Activated naive CD4-positive, alpha-beta T cell treated with anti-CD3 and anti-CD28 coated beads, Interleukin-2, amount 10 ng/mL, durations not matched to agents 7 days and 5 days (primary cell): ENCODE measurements around the gene GNB5.
"Not testable (repeated sequence)": the region's sequence is repeated elsewhere in the genome, so short reads cannot be mapped to it uniquely, and the experiment has no call there.

Experiments used
- CTCF ChIA-PET: fragments of 350-600 bp; sonication (Branson Sonifier 250); formaldehyde crosslinking; loops from one replicate; lab custom pipeline; 2021; ENCODE audit warnings: antibody characterized with exemption; lab: Charles Lee
- DNase-seq: peaks from one replicate; pipeline ENCODE4 v3.0.0-alpha.2; 2020
- H3K27ac Mint-ChIP-seq: one replicate; pipeline ENCODE4 v1.8.0; 2021; ENCODE audit warnings: mild to moderate bottlenecking, moderate library complexity, mixed read lengths
- H3K27me3 Mint-ChIP-seq: one replicate; pipeline ENCODE4 v1.8.0; 2021; ENCODE audit warnings: mild to moderate bottlenecking, mixed read lengths
- H3K36me3 Mint-ChIP-seq: one replicate; pipeline ENCODE4 v1.8.0; 2021; ENCODE audit warnings: mixed read lengths
- H3K4me1 Mint-ChIP-seq: one replicate; pipeline ENCODE4 v1.8.0; 2021; ENCODE audit warnings: mixed read lengths
- H3K4me3 Mint-ChIP-seq: one replicate; pipeline ENCODE4 v1.8.0; 2021; ENCODE audit warnings: mild to moderate bottlenecking, moderate library complexity, mixed read lengths
- H3K9me3 Mint-ChIP-seq: one replicate; pipeline ENCODE4 v1.8.0; 2021; ENCODE audit warnings: mixed read lengths

GNB5 gene

GRCh38 chr15:52171807-52172206 lies 19.4 kb downstream of the GNB5 start:
- Mint-ChIP-seq H3K27me3 (no peaks in the 10 kb centered on the region), H3K36me3 (peaks cover 15% of the 10 kb centered on the region), H3K4me1 (peaks cover 30% of the 10 kb centered on the region), H3K9me3 (no peaks in the 10 kb centered on the region), H3K4me3 (no peak overlapping the region), H3K27ac (no peak overlapping the region)
- no peak for DNase-seq
- CTCF ChIA-PET: interaction anchor here (0.8 to 1.6 kb wide), 6 partner anchors 31 to 259 kb away, joined by 3 to 5 read pairs (median 4); no protein-coding TSS in a partner anchor

- H3K4me3 Mint-ChIP-seq: no peak overlapping the region
- H3K27me3 Mint-ChIP-seq: no peaks in the 10 kb centered on the region
- peak; percentile 34 for DNase-seq
- CTCF ChIA-PET: interaction anchor here (0.8 to 1.6 kb wide), 8 partner anchors 13 to 258 kb away, joined by 3 to 7 read pairs (median 4); no protein-coding TSS in a partner anchor
- peaks cover 26% of the 10 kb centered on the region for H3K4me1 Mint-ChIP-seq
- H3K9me3 Mint-ChIP-seq: no peaks in the 10 kb centered on the region
- H3K36me3 Mint-ChIP-seq: peaks cover 11% of the 10 kb centered on the region
- H3K27ac Mint-ChIP-seq: no peak overlapping the region
Observed at GRCh38 chr15:52171386-52171785, 19.8 kb downstream of the GNB5 start.

DNA sequence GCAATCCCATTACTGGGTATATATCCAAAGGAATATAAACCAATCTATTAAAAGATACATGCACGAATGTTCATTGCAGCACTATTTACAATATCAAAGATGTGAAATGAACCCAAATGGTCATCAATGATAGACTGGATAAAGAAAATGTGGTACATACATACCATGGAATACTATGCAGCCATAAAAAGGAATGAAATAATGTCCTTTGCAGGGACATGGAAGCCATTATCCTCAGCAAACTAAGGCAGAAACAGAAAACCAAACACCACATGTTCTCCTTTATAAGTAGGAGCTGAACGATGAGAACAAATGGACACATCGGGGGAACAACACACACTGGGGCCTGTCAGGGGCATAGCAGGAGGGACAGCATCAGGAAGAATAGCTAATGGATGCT lies 21.0 kb downstream of the GNB5 start:
- not testable (repeated sequence) for H3K27ac Mint-ChIP-seq, H3K36me3 Mint-ChIP-seq, DNase-seq, H3K9me3 Mint-ChIP-seq, H3K27me3 Mint-ChIP-seq, H3K4me3 Mint-ChIP-seq
- peaks cover 26% of the 10 kb centered on the region for H3K4me1 Mint-ChIP-seq
- CTCF ChIA-PET: interaction anchor here (1.4 to 1.6 kb wide), 3 partner anchors 31 to 57 kb away, joined by 3 to 7 read pairs (median 4); no protein-coding TSS in a partner anchor

DNA sequence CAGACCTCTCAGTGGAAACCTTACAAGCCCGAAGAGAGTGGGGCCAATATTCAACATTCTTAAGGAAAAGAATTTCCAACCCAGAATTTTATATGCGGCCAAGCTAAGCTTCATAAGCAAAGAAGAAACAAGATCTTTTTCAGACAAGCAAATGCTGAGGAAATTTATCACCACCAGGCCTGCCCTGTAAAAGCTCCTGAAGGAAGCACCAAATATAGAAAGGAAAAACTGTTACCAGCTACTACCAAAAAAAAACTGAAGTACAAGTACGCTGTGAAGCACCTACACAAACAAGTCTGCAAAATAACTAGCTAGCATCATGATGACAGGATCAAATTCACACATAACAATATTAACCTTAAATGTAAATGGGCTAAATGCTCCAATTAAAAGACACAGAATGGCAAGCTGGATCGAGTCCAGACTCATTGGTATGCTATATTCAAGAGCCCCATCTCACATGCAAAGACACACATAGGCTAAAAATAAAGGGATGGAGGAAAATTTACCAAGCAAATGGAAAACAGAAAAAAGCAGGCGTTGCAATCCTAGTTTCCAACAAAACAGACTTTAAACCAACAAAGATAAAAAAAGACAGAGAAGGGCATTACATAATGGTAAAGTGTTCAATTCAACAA lies 25.6 kb downstream of the GNB5 start:
- not testable (repeated sequence) for H3K27ac Mint-ChIP-seq, H3K9me3 Mint-ChIP-seq, H3K27me3 Mint-ChIP-seq, DNase-seq, H3K4me3 Mint-ChIP-seq
- CTCF ChIA-PET: interaction anchor here (1.2 to 3.4 kb wide), 4 partner anchors 12 to 62 kb away, joined by 3 to 13 read pairs (median 4); no protein-coding TSS in a partner anchor
- H3K36me3 Mint-ChIP-seq: peaks cover 21% of the 10 kb centered on the region
- H3K4me1 Mint-ChIP-seq: peaks cover 20% of the 10 kb centered on the region

DNA sequence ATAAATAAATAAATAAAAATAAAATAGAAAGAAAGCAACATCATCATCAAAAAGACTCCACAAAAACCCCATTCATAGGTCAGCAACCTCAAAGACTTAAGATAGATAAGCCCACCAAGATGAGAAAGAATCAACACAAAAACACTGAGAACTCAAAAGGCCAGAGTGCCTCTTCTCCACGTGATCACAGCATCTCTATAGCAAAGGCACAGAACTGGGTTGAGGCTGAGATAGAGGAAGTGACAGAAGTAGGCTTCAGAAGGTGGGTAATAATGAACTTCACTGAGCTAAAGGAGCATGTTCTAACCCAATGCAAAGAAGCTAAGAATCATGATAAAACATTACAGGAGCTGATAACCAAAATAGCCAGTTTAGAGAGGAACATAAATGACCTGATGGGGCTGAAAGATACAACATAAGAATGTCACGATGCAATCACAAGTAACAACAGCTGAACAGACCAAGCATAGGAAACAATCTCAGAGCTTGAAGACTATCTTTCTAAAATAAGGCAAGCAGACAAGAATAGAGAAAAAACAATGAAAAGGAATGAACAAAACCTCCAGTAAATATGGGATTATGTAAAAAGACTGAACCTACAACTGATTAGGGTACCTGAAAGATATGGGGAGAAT lies 26.4 kb downstream of the GNB5 start:
- Mint-ChIP-seq H3K27me3 (no peaks in the 10 kb centered on the region), H3K27ac (no peak overlapping the region), H3K36me3 (peaks cover 19% of the 10 kb centered on the region), H3K4me1 (peaks cover 13% of the 10 kb centered on the region), H3K9me3 (no peaks in the 10 kb centered on the region), H3K4me3 (no peak overlapping the region)
- DNase-seq: no peak
- CTCF ChIA-PET: interaction anchor here (1.2 to 3.4 kb wide), 5 partner anchors 11 to 63 kb away, joined by 3 to 13 read pairs (median 5); no protein-coding TSS in a partner anchor

DNA sequence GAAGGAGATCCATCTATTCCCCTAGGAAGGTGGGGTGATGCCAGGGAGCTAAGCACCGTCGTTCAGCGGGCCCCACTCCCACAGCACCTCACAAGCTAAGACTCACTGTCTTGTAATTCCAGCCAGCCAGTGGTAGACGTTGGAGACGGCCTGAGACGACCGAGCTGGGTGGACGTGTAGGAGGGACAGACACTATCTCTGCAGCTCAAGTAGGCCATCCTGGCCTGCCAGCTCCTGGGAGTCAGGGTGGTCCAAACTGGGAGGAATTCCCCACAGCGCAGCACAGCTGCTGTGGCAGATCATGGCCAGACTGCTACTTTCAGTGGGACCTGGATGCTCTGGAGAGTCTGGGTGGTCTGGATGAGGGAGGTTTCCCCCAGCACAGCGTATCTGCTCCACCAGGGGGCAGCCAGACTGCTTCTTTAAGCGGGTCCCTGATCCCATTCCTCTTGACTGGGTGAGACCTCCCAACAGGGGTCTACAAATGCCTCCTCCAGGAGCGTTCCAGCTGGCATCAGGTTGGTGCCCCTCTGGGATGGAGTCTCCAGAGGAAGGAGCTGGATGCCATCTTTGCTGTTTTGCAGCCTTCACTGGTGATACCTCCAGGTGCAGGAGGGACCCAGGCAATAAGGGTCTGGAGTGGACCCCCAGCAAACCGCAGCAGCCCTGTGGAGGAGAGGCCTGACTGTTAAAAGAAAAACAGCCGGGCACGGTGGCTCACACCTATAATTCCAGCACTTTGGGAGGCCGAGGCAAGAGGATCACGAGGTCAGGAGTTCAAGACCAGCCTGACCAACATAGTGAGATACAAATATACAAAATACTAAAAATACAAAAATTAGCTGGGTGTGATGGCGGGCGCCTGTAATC lies 27.6 kb downstream of the GNB5 start:
- H3K27ac Mint-ChIP-seq: no peak overlapping the region
- no peak overlapping the region for H3K4me3 Mint-ChIP-seq
- peaks cover 10% of the 10 kb centered on the region for H3K4me1 Mint-ChIP-seq
- DNase-seq: peak; percentile 33
- peaks cover 23% of the 10 kb centered on the region for H3K36me3 Mint-ChIP-seq
- no peaks in the 10 kb centered on the region for H3K9me3 Mint-ChIP-seq
- CTCF ChIA-PET: interaction anchor here (1.2 to 3.4 kb wide), 6 partner anchors 10 to 62 kb away, joined by 3 to 13 read pairs (median 4); no protein-coding TSS in a partner anchor
- no peaks in the 10 kb centered on the region for H3K27me3 Mint-ChIP-seq

GRCh38 chr15:52162876-52163275 lies 28.3 kb downstream of the GNB5 start:
- Mint-ChIP-seq H3K4me1 (peaks cover 10% of the 10 kb centered on the region), H3K9me3 (no peaks in the 10 kb centered on the region), H3K4me3 (no peak overlapping the region), H3K36me3 (peaks cover 23% of the 10 kb centered on the region), H3K27ac (no peak overlapping the region), H3K27me3 (no peaks in the 10 kb centered on the region)
- no peak for DNase-seq
- CTCF ChIA-PET: interaction anchor here (1.2 to 3.4 kb wide), 5 partner anchors 11 to 58 kb away, joined by 4 to 13 read pairs (median 5); no protein-coding TSS in a partner anchor

DNA sequence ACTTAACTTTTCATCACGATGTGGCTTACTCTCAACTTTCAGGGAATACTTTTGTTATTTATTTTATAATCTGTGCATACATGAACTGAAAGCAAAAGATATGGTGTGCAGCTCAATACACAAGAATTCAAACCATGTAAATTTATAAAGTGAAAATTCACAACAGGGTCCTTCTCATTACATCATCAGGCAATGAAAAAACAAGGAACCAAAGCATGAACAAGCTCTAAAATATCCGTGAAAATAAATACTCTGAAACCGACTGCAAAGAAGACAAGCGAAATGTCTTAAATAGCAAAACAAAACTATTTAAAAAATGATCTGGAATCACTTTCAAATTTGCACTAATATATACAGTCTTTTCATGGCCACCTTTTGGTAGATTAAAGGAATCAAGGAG lies 28.9 kb downstream of the GNB5 start:
- H3K27me3 Mint-ChIP-seq: no peaks in the 10 kb centered on the region
- H3K4me3 Mint-ChIP-seq: no peak overlapping the region
- H3K27ac Mint-ChIP-seq: no peak overlapping the region
- DNase-seq: no peak
- H3K9me3 Mint-ChIP-seq: no peaks in the 10 kb centered on the region
- H3K36me3 Mint-ChIP-seq: peaks cover 23% of the 10 kb centered on the region
- CTCF ChIA-PET: interaction anchor here (1.2 to 2.1 kb wide), 2 partner anchors 17 to 59 kb away, joined by 4 to 6 read pairs; no protein-coding TSS in a partner anchor
- H3K4me1 Mint-ChIP-seq: peaks cover 10% of the 10 kb centered on the region

DNA sequence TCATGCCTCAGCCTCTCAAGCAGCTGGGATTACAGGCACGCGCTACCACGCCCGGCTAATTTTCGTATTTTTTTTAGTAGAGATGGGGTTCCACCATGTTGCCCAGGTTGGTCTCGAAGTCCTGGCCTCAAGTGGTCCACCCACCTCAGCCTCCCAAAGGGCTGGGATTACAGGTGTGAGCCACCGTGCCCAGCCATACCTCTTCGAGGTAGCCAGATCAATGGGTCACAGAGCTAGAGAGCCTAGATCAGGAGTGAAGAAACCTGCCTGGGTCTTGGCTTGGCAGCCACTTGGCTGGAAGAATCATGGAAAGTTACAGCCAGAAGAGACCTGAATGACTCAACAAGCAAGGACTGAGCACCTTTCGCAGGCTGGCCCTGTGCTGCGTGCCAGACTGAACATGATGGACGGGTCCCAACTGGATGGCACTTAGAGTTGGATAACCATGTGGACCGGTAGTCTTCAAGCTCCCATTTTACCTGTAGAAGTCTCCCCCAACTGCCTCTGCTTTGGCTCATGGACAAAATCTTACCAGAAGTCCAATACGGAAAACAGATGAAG lies 29.7 kb downstream of the GNB5 start:
- CTCF ChIA-PET: interaction anchor here (2.1 kb wide), 1 partner anchor 17 kb away, joined by 6 read pairs; no protein-coding TSS in a partner anchor

GRCh38 chr15:52159645-52160044 lies 31.5 kb downstream of the GNB5 start:
- Mint-ChIP-seq H3K27me3 (no peaks in the 10 kb centered on the region), H3K27ac (no peak overlapping the region), H3K9me3 (no peaks in the 10 kb centered on the region), H3K4me3 (no peak overlapping the region), H3K4me1 (peaks cover 2% of the 10 kb centered on the region), H3K36me3 (peaks cover 23% of the 10 kb centered on the region)
- DNase-seq: no peak
- CTCF ChIA-PET: no interaction called here

More for the DNA sequence above, 29.7 kb downstream of the GNB5 start:
- no peak overlapping the region for H3K4me3 Mint-ChIP-seq
- H3K9me3 Mint-ChIP-seq: no peaks in the 10 kb centered on the region
- no peak for DNase-seq
- H3K27ac Mint-ChIP-seq: no peak overlapping the region
- peaks cover 23% of the 10 kb centered on the region for H3K36me3 Mint-ChIP-seq
- no peaks in the 10 kb centered on the region for H3K27me3 Mint-ChIP-seq
- H3K4me1 Mint-ChIP-seq: peaks cover 8% of the 10 kb centered on the region

DNA sequence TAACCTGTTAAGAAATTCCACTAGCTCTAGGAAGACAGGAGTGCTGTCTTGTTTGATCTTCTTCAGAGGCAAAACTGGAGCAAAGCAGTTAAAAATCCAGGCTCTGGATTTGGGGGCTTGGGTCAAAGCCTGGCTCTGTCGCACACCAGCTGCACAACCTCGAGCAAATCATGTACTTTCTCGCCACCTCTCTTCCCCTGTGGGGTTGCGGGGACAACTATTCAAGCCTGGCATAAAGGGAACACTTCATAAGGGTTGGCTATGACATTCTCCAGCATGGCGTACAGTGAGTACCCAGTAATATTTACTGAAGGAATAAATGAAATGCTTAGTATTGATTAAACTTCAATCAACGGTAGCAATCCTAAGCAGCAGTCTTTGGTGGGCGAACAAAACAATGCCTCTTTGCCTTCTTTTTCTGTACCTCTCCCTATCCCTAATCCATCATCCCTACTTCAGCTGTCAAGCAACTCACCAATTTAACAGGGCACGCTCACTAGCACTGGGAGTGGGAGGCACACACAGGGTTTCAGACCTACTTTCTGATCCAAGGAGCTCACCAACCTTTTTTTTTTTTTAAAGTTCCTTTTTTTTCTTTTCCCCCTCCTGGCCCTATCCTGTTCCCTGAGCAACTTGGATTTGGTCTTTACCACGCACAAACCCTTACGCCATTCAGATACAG lies 33.0 kb downstream of the GNB5 start:
- no peak overlapping the region for H3K4me3 Mint-ChIP-seq
- no peaks in the 10 kb centered on the region for H3K27me3 Mint-ChIP-seq
- H3K27ac Mint-ChIP-seq: no peak overlapping the region
- no peaks in the 10 kb centered on the region for H3K4me1 Mint-ChIP-seq
- CTCF ChIA-PET: interaction anchor here (1.5 kb wide), 1 partner anchor 14 kb away, joined by 4 read pairs; no protein-coding TSS in a partner anchor
- H3K9me3 Mint-ChIP-seq: no peaks in the 10 kb centered on the region
- peaks cover 25% of the 10 kb centered on the region for H3K36me3 Mint-ChIP-seq
- DNase-seq: no peak

- no peaks in the 10 kb centered on the region for H3K9me3 Mint-ChIP-seq
- no peak for DNase-seq
- no peak overlapping the region for H3K27ac Mint-ChIP-seq
- no peaks in the 10 kb centered on the region for H3K4me1 Mint-ChIP-seq
- peaks cover 16% of the 10 kb centered on the region for H3K36me3 Mint-ChIP-seq
- H3K27me3 Mint-ChIP-seq: no peaks in the 10 kb centered on the region
- CTCF ChIA-PET: no interaction called here
- no peak overlapping the region for H3K4me3 Mint-ChIP-seq
Observed at GRCh38 chr15:52155878-52156277, 35.3 kb downstream of the GNB5 start.
